IPS-18a (cell line): ENCODE results near the gene RABEP1.

Source experiments
- H3K27ac ChIP-seq: one replicate; pipeline ENCODE4 v1.5.1; 2013; ENCODE audit warnings: low read length
- H3K27me3 ChIP-seq: one replicate; pipeline ENCODE4 v1.6.1; 2013; ENCODE audit warnings: mild to moderate bottlenecking, low read length; ENCODE audit not compliant: control insufficient read depth, insufficient read depth
- H3K36me3 ChIP-seq: one replicate; pipeline ENCODE4 v1.6.1; 2013; ENCODE audit warnings: low read depth, low read length; ENCODE audit not compliant: control insufficient read depth
- H3K4me1 ChIP-seq: one replicate; pipeline ENCODE4 v1.6.1; 2013; ENCODE audit warnings: low read depth, low read length; ENCODE audit not compliant: control insufficient read depth
- H3K4me3 ChIP-seq: one replicate; pipeline ENCODE4 v1.5.1; 2013; ENCODE audit warnings: low read length
- H3K9ac ChIP-seq: one replicate; pipeline ENCODE4 v1.6.1; 2013; ENCODE audit warnings: mild to moderate bottlenecking, low read length, moderate library complexity
- H3K9me3 ChIP-seq: one replicate; pipeline ENCODE4 v1.6.1; 2013; ENCODE audit warnings: low read depth, low read length; ENCODE audit not compliant: control insufficient read depth

RABEP1 gene

GRCh38 chr17:5282642-5283217 is 646 bp downstream of the RABEP1 start:
- Histone ChIP-seq H3K4me1 (peaks cover 7% of the 10 kb centered on the region), H3K27ac (no peak overlapping the region), H3K9me3 (no peaks in the 10 kb centered on the region)

GRCh38 chr17:5283571-5284315 is 1.7 kb downstream of the RABEP1 start:
- Histone ChIP-seq H3K9ac (peak overlapping the region; percentile 74), H3K4me1 (peaks cover 10% of the 10 kb centered on the region), H3K36me3 (no peaks in the 10 kb centered on the region), H3K9me3 (no peaks in the 10 kb centered on the region), H3K27ac (no peak overlapping the region), H3K4me3 (peak overlapping the region; percentile 91), H3K27me3 (no peaks in the 10 kb centered on the region)

More at GRCh38 chr17:5282642-5283217, 646 bp downstream of the RABEP1 start:
- no peaks in the 10 kb centered on the region for H3K27me3 ChIP-seq
- H3K4me3 ChIP-seq, result peak overlapping the region; percentile 91
- no peaks in the 10 kb centered on the region for H3K36me3 ChIP-seq
- peak overlapping the region; percentile 74 for H3K9ac ChIP-seq

DNA sequence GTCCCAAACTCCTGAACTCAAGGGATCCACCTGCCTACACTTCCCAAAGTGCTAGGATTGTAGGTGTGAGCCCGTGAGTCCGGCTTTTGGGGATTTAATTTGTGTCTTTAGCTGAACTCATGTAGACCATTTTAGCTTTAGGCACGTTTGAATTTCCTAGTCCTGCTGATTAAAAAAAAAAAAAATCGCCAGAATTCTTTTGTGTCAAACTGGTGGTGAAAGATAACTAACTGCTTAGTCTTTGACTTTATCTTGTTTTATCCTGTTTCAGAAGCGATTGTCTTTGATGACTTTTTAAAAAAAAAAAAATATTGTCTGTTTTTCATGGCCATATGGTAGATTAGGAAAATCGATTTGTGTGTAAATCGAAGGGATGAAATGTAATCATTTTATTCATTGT is 2.6 kb downstream of the RABEP1 start:
- Histone ChIP-seq H3K27me3 (no peaks in the 10 kb centered on the region), H3K4me1 (peaks cover 12% of the 10 kb centered on the region), H3K4me3 (no peak overlapping the region), H3K9me3 (no peaks in the 10 kb centered on the region), H3K27ac (no peak overlapping the region), H3K9ac (no peak overlapping the region), H3K36me3 (no peaks in the 10 kb centered on the region)

- H3K9ac ChIP-seq, result no peak overlapping the region
- no peaks in the 10 kb centered on the region for H3K27me3 ChIP-seq
- H3K4me1 ChIP-seq, result peaks cover 12% of the 10 kb centered on the region
- no peaks in the 10 kb centered on the region for H3K9me3 ChIP-seq
- H3K36me3 ChIP-seq, result no peaks in the 10 kb centered on the region
- H3K27ac ChIP-seq, result no peak overlapping the region
- no peak overlapping the region for H3K4me3 ChIP-seq
Observed at GRCh38 chr17:5286846-5287245, 4.8 kb downstream of the RABEP1 start.

DNA sequence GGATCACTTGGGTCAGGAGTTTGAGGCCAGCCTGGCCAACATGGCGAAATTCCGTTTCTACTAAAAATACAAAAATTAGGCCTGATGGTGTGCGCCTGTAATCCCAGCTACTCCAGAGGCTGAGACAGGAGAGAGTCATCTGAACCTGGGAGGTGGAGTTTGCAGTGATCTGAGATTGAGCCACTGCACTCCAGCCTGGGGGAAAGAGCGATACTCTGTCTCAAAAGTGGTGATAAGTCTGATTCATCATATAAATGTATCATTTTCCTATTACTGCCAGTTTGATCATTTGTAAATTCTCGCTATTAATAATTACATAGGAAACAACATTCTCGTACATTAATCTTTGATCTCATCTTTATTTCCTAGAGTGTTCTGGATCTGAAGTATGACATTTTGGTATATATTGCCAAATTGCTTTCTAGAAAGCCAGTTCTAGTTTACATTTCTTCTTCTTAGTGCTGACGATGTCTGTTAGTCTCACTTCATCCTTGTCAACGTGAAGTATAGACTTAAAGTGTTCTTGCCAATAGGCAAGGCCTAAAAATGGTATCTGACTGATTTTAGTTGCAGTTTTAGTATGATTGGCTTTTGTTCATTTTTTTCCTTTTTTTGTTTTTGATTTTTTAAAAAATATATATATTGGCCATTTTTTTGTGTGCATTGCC is 9.7 kb downstream of the RABEP1 start:
- peaks cover 6% of the 10 kb centered on the region for H3K4me1 ChIP-seq

GRCh38 chr17:5297245-5297644 is 15.2 kb downstream of the RABEP1 start:
- H3K9me3 ChIP-seq, result no peaks in the 10 kb centered on the region
- H3K27ac ChIP-seq, result no peak overlapping the region
- no peaks in the 10 kb centered on the region for H3K27me3 ChIP-seq
- no peaks in the 10 kb centered on the region for H3K36me3 ChIP-seq
- no peaks in the 10 kb centered on the region for H3K4me1 ChIP-seq
- no peak overlapping the region for H3K4me3 ChIP-seq
- H3K9ac ChIP-seq, result no peak overlapping the region

More for the DNA sequence above, 9.7 kb downstream of the RABEP1 start:
- no peaks in the 10 kb centered on the region for H3K36me3 ChIP-seq
- H3K9ac ChIP-seq, result no peak overlapping the region
- no peak overlapping the region for H3K4me3 ChIP-seq
- no peaks in the 10 kb centered on the region for H3K27me3 ChIP-seq
- H3K9me3 ChIP-seq, result no peaks in the 10 kb centered on the region
- no peak overlapping the region for H3K27ac ChIP-seq

DNA sequence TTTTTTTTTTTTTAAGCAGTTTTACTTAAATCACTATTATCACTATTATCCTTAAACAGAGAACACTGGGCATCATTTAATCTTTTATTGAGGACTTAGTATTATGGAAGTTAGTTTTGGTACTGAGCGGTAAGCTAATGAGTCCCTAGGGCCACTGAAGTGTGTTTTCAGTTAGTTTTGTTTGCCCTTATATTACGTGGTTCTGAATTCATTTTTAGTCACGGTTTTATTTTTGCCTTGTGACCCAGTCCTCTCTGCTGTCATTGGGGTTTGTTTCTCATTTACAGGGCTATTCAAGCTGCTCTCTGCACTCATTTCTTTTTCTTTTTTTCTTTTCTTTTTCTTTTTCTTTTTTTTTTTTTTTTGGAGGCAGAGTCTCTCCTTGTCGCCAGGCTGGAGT is 17.3 kb downstream of the RABEP1 start:
- Histone ChIP-seq H3K4me1 (no peaks in the 10 kb centered on the region), H3K27ac (no peak overlapping the region), H3K9me3 (no peaks in the 10 kb centered on the region), H3K27me3 (no peaks in the 10 kb centered on the region), H3K36me3 (no peaks in the 10 kb centered on the region), H3K9ac (no peak overlapping the region), H3K4me3 (no peak overlapping the region)

DNA sequence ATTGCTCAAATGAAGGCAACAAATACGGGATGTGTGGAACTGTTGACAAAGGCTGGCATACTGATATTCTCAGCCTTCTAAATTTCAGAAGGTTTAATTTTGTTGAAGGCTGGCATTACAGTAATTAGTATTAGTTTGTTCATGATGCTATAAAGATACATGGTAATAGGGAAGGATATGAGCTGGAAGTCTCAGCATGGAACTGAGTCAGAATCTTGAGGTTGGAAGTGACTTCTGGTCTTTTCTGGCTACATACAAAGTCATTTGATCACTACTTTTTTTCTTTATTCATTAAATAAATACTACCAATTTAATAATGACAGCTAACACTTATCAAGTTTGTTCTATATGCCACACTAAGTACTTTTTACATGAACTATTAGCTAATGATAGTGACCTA is 22.6 kb downstream of the RABEP1 start:
- Histone ChIP-seq H3K4me1 (no peaks in the 10 kb centered on the region), H3K27me3 (no peaks in the 10 kb centered on the region), H3K4me3 (no peak overlapping the region), H3K36me3 (no peaks in the 10 kb centered on the region), H3K27ac (no peak overlapping the region), H3K9me3 (no peaks in the 10 kb centered on the region), H3K9ac (no peak overlapping the region)

DNA sequence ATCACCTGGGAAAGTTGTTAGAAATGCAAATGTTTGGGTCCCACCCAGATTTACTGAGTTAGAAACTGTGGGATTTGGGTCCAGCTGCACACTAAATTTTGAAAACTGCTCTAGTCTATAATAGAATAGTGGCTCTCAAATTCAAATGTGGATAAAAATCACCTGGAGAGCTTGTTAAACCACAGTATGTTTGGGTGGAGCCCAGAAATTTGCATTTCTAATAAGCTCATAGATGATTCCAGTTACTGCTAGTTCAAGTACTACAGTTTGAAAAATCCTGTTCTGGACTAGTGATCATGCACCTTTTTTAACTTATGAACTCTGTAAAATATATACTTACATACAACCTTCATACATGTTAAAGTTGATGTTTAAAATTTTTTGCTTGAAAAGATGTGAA is 27.8 kb downstream of the RABEP1 start:
- H3K9me3 ChIP-seq, result no peaks in the 10 kb centered on the region
- H3K27ac ChIP-seq, result no peak overlapping the region
- no peaks in the 10 kb centered on the region for H3K27me3 ChIP-seq
- H3K4me1 ChIP-seq, result no peaks in the 10 kb centered on the region
- H3K4me3 ChIP-seq, result no peak overlapping the region
- H3K9ac ChIP-seq, result no peak overlapping the region
- H3K36me3 ChIP-seq, result no peaks in the 10 kb centered on the region

GRCh38 chr17:5325851-5326250 is 43.8 kb downstream of the RABEP1 start:
- Histone ChIP-seq H3K9me3 (no peaks in the 10 kb centered on the region), H3K4me3 (no peak overlapping the region), H3K27ac (no peak overlapping the region), H3K9ac (no peak overlapping the region), H3K4me1 (no peaks in the 10 kb centered on the region), H3K36me3 (no peaks in the 10 kb centered on the region), H3K27me3 (no peaks in the 10 kb centered on the region)

GRCh38 chr17:5329784-5330557 is 47.9 kb downstream of the RABEP1 start:
- no peak overlapping the region for H3K27ac ChIP-seq

More at GRCh38 chr17:5329784-5330557, 47.9 kb downstream of the RABEP1 start:
- no peaks in the 10 kb centered on the region for H3K27me3 ChIP-seq
- no peaks in the 10 kb centered on the region for H3K4me1 ChIP-seq
- no peak overlapping the region for H3K9ac ChIP-seq
- H3K4me3 ChIP-seq, result no peak overlapping the region
- H3K9me3 ChIP-seq, result no peaks in the 10 kb centered on the region
- peaks cover 14% of the 10 kb centered on the region for H3K36me3 ChIP-seq
